ENCODE data around the gene HSD17B12.

Gene HSD17B12

GRCh38 chr11:43706631-43707030 is 26.1 kb downstream of the HSD17B12 start:
- Histone ChIP-seq H3K27me3 (ENCODE audit: control insufficient read depth, insufficient read depth, low read length, poor library complexity, severe bottlenecking) (no peaks in the 10 kb centered on the region), H3K4me3 (ENCODE audit: insufficient read depth, low read depth, low read length) (no peak overlapping the region), H3K4me1 (ENCODE audit: control insufficient read depth, insufficient read depth, low read length) (no peaks in the 10 kb centered on the region), H3K36me3 (ENCODE audit: control insufficient read depth, insufficient read depth, low read length) (no peaks in the 10 kb centered on the region), H3K27ac (ENCODE audit: insufficient read depth, low read depth, low read length, poor library complexity, severe bottlenecking) (no peak overlapping the region), H3K9me3 (ENCODE audit: control insufficient read depth, low read length) (no peaks in the 10 kb centered on the region)
- WGBS, 2 experiments: 100% methylated on average over 1 of the region's 1 CpG

- no peaks in the 10 kb centered on the region for H3K9me3 ChIP-seq (ENCODE audit: control insufficient read depth, low read length)
- H3K27ac ChIP-seq (ENCODE audit: insufficient read depth, low read depth, low read length, poor library complexity, severe bottlenecking): no peak overlapping the region
- no peak overlapping the region for H3K4me3 ChIP-seq (ENCODE audit: insufficient read depth, low read depth, low read length)
- WGBS, 2 experiments: 73 to 82% methylated on average over 4 of the region's 4 CpGs
- no peaks in the 10 kb centered on the region for H3K4me1 ChIP-seq (ENCODE audit: control insufficient read depth, insufficient read depth, low read length)
- no peaks in the 10 kb centered on the region for H3K36me3 ChIP-seq (ENCODE audit: control insufficient read depth, insufficient read depth, low read length)
- no peaks in the 10 kb centered on the region for H3K27me3 ChIP-seq (ENCODE audit: control insufficient read depth, insufficient read depth, low read length, poor library complexity, severe bottlenecking)
Observed at GRCh38 chr11:43708776-43709175, 28.2 kb downstream of the HSD17B12 start.

- no peaks in the 10 kb centered on the region for H3K9me3 ChIP-seq (ENCODE audit: control insufficient read depth, low read length)
- no peaks in the 10 kb centered on the region for H3K36me3 ChIP-seq (ENCODE audit: control insufficient read depth, insufficient read depth, low read length)
- WGBS, 2 experiments: 89 to 97% methylated on average over 1 of the region's 1 CpG
Observed at GRCh38 chr11:43709689-43710088, 29.2 kb downstream of the HSD17B12 start.

GRCh38 chr11:43712676-43713075 is 32.1 kb downstream of the HSD17B12 start:
- WGBS, 2 experiments: 91 to 93% methylated on average over 3 to 4 of the region's 4 CpGs
- Histone ChIP-seq H3K27ac (ENCODE audit: insufficient read depth, low read depth, low read length, poor library complexity, severe bottlenecking) (no peak overlapping the region), H3K4me1 (ENCODE audit: control insufficient read depth, insufficient read depth, low read length) (no peaks in the 10 kb centered on the region), H3K27me3 (ENCODE audit: control insufficient read depth, insufficient read depth, low read length, poor library complexity, severe bottlenecking) (no peaks in the 10 kb centered on the region), H3K36me3 (ENCODE audit: control insufficient read depth, insufficient read depth, low read length) (no peaks in the 10 kb centered on the region), H3K9me3 (ENCODE audit: control insufficient read depth, low read length) (no peaks in the 10 kb centered on the region), H3K4me3 (ENCODE audit: insufficient read depth, low read depth, low read length) (no peak overlapping the region)

More at GRCh38 chr11:43709689-43710088, 29.2 kb downstream of the HSD17B12 start:
- Histone ChIP-seq H3K4me1 (ENCODE audit: control insufficient read depth, insufficient read depth, low read length) (no peaks in the 10 kb centered on the region), H3K4me3 (ENCODE audit: insufficient read depth, low read depth, low read length) (no peak overlapping the region), H3K27ac (ENCODE audit: insufficient read depth, low read depth, low read length, poor library complexity, severe bottlenecking) (no peak overlapping the region), H3K27me3 (ENCODE audit: control insufficient read depth, insufficient read depth, low read length, poor library complexity, severe bottlenecking) (no peaks in the 10 kb centered on the region)

GRCh38 chr11:43718373-43718772 is 37.8 kb downstream of the HSD17B12 start:
- no peaks in the 10 kb centered on the region for H3K4me1 ChIP-seq (ENCODE audit: control insufficient read depth, insufficient read depth, low read length)
- 91 to 96% methylated on average over 1 of the region's 1 CpG for WGBS, 2 experiments
- H3K4me3 ChIP-seq (ENCODE audit: insufficient read depth, low read depth, low read length): no peak overlapping the region
- H3K27ac ChIP-seq (ENCODE audit: insufficient read depth, low read depth, low read length, poor library complexity, severe bottlenecking): no peak overlapping the region
- H3K9me3 ChIP-seq (ENCODE audit: control insufficient read depth, low read length): no peaks in the 10 kb centered on the region
- no peaks in the 10 kb centered on the region for H3K27me3 ChIP-seq (ENCODE audit: control insufficient read depth, insufficient read depth, low read length, poor library complexity, severe bottlenecking)
- H3K36me3 ChIP-seq (ENCODE audit: control insufficient read depth, insufficient read depth, low read length): peaks cover 11% of the 10 kb centered on the region

- no peak overlapping the region for H3K27ac ChIP-seq (ENCODE audit: insufficient read depth, low read depth, low read length, poor library complexity, severe bottlenecking)
- WGBS, 2 experiments: 91 to 100% methylated on average over 3 of the region's 3 CpGs
- H3K27me3 ChIP-seq (ENCODE audit: control insufficient read depth, insufficient read depth, low read length, poor library complexity, severe bottlenecking): no peaks in the 10 kb centered on the region
- no peaks in the 10 kb centered on the region for H3K9me3 ChIP-seq (ENCODE audit: control insufficient read depth, low read length)
- no peak overlapping the region for H3K4me3 ChIP-seq (ENCODE audit: insufficient read depth, low read depth, low read length)
- peaks cover 5% of the 10 kb centered on the region for H3K36me3 ChIP-seq (ENCODE audit: control insufficient read depth, insufficient read depth, low read length)
- no peaks in the 10 kb centered on the region for H3K4me1 ChIP-seq (ENCODE audit: control insufficient read depth, insufficient read depth, low read length)
Observed at GRCh38 chr11:43723617-43724016, 43.1 kb downstream of the HSD17B12 start.

- H3K27ac ChIP-seq (ENCODE audit: insufficient read depth, low read depth, low read length, poor library complexity, severe bottlenecking): no peak overlapping the region
- 92 to 94% methylated on average over 3 of the region's 3 CpGs for WGBS, 2 experiments
- no peak overlapping the region for H3K4me3 ChIP-seq (ENCODE audit: insufficient read depth, low read depth, low read length)
- no peaks in the 10 kb centered on the region for H3K27me3 ChIP-seq (ENCODE audit: control insufficient read depth, insufficient read depth, low read length, poor library complexity, severe bottlenecking)
- H3K9me3 ChIP-seq (ENCODE audit: control insufficient read depth, low read length): no peaks in the 10 kb centered on the region
- peaks cover 10% of the 10 kb centered on the region for H3K4me1 ChIP-seq (ENCODE audit: control insufficient read depth, insufficient read depth, low read length)
- H3K36me3 ChIP-seq (ENCODE audit: control insufficient read depth, insufficient read depth, low read length): peaks cover 3% of the 10 kb centered on the region
Observed at GRCh38 chr11:43732225-43732624, 51.7 kb downstream of the HSD17B12 start.

- Histone ChIP-seq H3K27ac (ENCODE audit: insufficient read depth, low read depth, low read length, poor library complexity, severe bottlenecking) (no peak overlapping the region), H3K4me3 (ENCODE audit: insufficient read depth, low read depth, low read length) (no peak overlapping the region), H3K36me3 (ENCODE audit: control insufficient read depth, insufficient read depth, low read length) (peaks cover 3% of the 10 kb centered on the region), H3K9me3 (ENCODE audit: control insufficient read depth, low read length) (no peaks in the 10 kb centered on the region), H3K4me1 (ENCODE audit: control insufficient read depth, insufficient read depth, low read length) (peaks cover 19% of the 10 kb centered on the region), H3K27me3 (ENCODE audit: control insufficient read depth, insufficient read depth, low read length, poor library complexity, severe bottlenecking) (no peaks in the 10 kb centered on the region)
- 93 to 95% methylated on average over 11 to 12 of the region's 12 CpGs for WGBS, 2 experiments
Observed at GRCh38 chr11:43734256-43734655, 53.7 kb downstream of the HSD17B12 start.

GRCh38 chr11:43735115-43735514 is 54.6 kb downstream of the HSD17B12 start:
- no peak overlapping the region for H3K4me3 ChIP-seq (ENCODE audit: insufficient read depth, low read depth, low read length)
- 100% methylated on average over 1 of the region's 1 CpG; no CpG with 5 or more reads in 1 of the 2 experiments for WGBS, 2 experiments
- no peak overlapping the region for H3K27ac ChIP-seq (ENCODE audit: insufficient read depth, low read depth, low read length, poor library complexity, severe bottlenecking)
- H3K4me1 ChIP-seq (ENCODE audit: control insufficient read depth, insufficient read depth, low read length): peaks cover 19% of the 10 kb centered on the region
- peaks cover 3% of the 10 kb centered on the region for H3K36me3 ChIP-seq (ENCODE audit: control insufficient read depth, insufficient read depth, low read length)
- no peaks in the 10 kb centered on the region for H3K9me3 ChIP-seq (ENCODE audit: control insufficient read depth, low read length)
- H3K27me3 ChIP-seq (ENCODE audit: control insufficient read depth, insufficient read depth, low read length, poor library complexity, severe bottlenecking): no peaks in the 10 kb centered on the region

GRCh38 chr11:43735961-43736360 is 55.4 kb downstream of the HSD17B12 start:
- WGBS, 2 experiments: 79% methylated on average over 4 of the region's 4 CpGs
- H3K4me1 ChIP-seq (ENCODE audit: control insufficient read depth, insufficient read depth, low read length): peaks cover 19% of the 10 kb centered on the region
- no peaks in the 10 kb centered on the region for H3K27me3 ChIP-seq (ENCODE audit: control insufficient read depth, insufficient read depth, low read length, poor library complexity, severe bottlenecking)
- peaks cover 3% of the 10 kb centered on the region for H3K36me3 ChIP-seq (ENCODE audit: control insufficient read depth, insufficient read depth, low read length)
- no peak overlapping the region for H3K27ac ChIP-seq (ENCODE audit: insufficient read depth, low read depth, low read length, poor library complexity, severe bottlenecking)
- no peaks in the 10 kb centered on the region for H3K9me3 ChIP-seq (ENCODE audit: control insufficient read depth, low read length)
- H3K4me3 ChIP-seq (ENCODE audit: insufficient read depth, low read depth, low read length): no peak overlapping the region
